GM12872 (cell line): ENCODE data around the gene SLCO3A1.
A peak's percentile ranks its signal among the peaks of the same experiment; 100 is the strongest.

ENCODE experiments used
- TF ChIP-seq, protein P1 (sequence below): IDR thresholded peaks from 3 replicates; pipeline ENCODE4 v1.5.1; 2011; ENCODE audit warnings: low read depth, mild to moderate bottlenecking, low read length, moderate library complexity; ENCODE audit not compliant: insufficient read depth

The SLCO3A1 gene

DNA sequence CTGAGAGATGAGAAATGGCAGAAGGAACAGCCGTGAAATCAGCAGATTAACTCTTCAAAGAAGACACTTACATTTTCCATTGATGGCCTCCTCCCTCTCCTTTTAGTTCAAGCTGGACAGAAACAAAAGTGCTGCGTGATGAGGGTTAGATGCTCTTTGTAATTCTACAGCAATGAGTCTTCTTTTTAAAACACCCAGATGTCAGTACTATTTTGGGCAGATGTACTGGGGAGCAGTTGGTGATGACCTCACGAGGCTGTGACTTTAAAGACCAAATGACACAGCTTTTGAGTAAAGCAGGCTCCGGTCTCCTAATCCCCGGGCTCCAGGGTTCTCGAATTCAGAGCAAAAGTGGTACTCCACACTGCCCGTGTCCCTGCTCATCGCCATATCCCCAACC, 198.2 kb downstream of the SLCO3A1 start:
- TF ChIP-seq, protein P1, sequence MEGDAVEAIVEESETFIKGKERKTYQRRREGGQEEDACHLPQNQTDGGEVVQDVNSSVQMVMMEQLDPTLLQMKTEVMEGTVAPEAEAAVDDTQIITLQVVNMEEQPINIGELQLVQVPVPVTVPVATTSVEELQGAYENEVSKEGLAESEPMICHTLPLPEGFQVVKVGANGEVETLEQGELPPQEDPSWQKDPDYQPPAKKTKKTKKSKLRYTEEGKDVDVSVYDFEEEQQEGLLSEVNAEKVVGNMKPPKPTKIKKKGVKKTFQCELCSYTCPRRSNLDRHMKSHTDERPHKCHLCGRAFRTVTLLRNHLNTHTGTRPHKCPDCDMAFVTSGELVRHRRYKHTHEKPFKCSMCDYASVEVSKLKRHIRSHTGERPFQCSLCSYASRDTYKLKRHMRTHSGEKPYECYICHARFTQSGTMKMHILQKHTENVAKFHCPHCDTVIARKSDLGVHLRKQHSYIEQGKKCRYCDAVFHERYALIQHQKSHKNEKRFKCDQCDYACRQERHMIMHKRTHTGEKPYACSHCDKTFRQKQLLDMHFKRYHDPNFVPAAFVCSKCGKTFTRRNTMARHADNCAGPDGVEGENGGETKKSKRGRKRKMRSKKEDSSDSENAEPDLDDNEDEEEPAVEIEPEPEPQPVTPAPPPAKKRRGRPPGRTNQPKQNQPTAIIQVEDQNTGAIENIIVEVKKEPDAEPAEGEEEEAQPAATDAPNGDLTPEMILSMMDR, result no peak

DNA sequence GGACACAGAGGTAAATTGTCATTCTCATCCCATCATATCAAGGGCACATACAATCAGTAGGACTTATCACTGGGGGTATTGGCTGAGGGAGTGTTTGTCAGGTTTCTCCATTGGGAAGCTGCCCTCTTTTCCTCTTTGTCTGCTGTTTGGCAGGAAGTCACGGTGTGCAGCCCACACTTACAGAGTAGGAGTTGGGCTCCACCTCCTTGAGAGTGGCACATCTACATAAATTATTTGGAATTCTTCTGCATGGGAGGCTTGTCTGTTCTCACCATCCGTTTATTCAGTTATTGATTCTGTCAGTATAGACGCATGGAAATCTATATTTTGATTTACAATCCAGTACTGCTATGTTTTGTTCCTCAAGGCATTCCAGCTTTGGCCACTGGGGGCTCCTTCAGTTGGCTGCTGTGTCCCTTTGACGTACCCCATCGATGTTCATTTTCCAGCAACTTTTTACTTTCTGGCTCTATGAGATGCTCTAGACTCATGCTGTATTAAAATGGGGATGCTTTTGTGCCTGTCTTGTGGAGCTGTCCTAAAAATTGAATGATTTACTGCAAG, 200.3 kb downstream of the SLCO3A1 start:
- TF ChIP-seq, protein P1, result peak; percentile 47

DNA sequence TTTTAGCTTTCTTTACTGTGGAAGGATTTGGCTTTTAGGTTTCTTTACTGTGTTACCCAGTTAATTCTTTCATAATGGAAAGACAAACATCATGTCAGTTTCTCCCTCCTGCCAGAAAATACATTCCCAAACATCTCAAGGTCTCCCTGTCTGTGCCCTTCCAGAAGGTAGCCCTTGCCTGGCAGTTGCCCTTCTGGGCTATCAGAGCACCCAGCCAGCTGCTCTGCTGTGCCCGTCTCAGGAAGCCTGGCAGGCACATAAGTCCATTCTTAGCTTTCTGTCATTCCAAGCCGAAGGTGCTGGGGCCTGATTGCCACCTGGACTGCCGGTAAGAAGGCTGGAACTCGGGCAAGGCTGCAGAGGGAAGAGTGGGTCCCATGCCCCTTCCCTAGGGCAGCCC, 203.4 kb downstream of the SLCO3A1 start:
- TF ChIP-seq, protein P1, result no peak

DNA sequence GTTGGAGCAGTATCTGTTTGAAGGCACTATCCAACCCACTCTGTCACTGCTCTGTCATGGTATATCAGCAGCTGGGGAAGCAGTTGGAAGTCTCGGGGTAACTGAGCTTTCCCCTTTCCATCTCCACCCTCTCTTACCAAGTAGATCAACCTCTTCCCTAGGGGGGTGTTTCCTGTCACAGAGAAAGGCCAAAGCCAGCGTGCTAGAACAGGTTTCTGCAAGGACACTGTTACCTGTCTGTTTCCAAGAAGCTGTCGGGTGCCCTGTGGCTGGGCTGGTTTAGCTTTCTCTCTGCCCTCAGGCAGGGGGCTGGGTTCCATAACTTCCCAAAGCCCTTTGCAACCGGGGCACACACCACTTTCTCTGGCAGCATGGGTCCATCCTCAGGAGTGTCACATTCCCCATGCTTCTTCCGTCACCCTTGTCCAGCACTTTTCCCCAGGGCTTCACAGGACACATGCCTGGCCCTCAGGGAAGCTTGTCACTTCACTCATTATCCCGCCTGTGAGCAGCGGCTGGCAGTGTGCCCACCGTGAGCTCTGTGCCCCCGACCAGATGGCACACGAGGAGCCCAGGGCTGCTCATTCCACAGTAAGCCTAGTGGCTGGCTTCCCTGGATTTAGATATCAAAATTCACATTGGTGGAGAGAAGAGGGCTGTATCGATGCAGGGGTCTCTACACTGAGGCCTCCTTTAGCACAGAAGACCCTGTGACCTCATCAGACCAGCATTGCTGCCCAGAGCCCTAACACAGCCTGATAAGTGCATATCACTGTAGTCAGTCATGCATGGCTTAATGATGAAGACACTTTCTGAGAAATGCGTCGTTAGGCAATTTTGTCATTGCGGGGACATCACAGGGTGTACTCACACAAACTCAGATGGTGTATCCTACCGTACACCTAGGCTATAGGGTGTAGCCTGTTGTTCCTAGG, 205.8 kb downstream of the SLCO3A1 start:
- TF ChIP-seq, protein P1, result no peak

DNA sequence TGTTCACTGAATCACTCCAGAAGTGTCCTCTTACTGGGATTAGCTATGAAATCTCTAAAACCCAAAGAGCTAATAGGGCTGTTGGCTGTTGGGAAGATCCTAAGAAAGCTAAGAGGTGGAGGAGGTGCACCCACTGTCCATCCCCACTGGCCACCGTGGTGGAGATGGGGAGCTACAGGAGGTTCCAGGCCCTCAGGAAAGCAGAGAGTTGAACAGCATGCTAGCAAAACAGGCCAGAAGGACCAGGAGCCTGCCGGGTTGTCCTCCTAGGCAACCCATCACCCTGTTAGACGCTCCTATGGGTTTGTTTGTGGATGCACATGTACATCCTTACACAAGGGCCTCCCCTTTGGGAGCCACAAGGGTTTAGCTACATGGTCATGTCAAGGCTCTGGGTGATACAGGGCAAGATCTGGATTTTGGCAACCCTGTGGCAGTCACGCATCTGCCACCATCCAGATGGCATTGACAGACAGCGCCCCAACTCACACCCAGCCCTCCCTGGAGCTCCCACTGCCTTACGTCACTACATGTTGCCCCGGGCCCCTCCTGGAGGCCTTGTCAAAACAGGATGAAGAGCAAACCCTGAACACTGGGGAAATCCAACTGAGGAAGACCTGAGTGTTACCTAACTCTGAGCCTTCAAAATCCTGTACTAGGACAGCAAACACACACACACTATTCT, 208.1 kb downstream of the SLCO3A1 start:
- TF ChIP-seq, protein P1, result no peak

DNA sequence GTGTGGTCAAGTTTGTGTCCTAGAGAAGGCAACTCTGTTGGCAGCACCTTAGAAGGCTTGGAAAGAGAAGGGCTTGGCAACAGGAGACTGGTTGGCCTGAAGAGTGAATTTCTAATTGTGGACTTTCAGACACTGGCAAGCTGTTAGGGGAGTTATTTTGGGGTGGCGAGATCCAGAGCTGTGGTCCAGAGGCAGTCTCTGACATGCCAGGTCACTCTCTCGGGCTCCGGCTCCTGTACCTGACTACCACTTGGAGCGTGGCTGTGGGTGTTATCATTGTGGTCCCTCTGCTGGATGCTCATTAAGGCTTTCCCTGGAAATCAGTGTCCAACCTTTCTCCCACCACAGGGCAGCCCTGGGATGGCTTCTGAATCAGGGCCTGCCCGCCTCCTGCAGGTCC, 209.0 kb downstream of the SLCO3A1 start:
- TF ChIP-seq, protein P1, result no peak

DNA sequence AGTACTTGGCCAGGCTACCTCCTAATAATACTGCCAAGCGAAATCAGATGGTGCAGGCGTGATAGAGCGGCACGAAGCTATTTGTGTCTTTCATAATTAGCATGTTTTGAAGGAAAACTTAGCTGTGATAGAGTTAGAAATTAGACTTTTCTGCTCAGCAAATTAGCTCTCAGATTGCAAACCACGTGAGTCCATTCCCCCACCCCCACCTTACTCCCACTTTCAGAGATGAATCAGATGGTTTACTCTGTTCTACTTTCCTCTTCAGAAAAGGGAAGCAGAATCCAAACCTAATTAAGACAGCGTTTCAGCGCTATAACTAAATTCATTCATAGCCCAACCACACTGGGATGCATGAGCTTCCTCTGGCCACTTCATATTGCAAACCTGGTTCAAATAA, 214.6 kb downstream of the SLCO3A1 start:
- TF ChIP-seq, protein P1, result no peak
